GM18909 (cell line): Measurements from ENCODE around the gene SART3.

ENCODE experiments used
- ATAC-seq: cut with Tn5 transposase; IDR thresholded peaks from one replicate; pipeline ENCODE4 v1.9.1; 2021; ENCODE audit warnings: mild to moderate bottlenecking; ENCODE audit not compliant: unreplicated experiment, poor library complexity

Gene SART3

DNA sequence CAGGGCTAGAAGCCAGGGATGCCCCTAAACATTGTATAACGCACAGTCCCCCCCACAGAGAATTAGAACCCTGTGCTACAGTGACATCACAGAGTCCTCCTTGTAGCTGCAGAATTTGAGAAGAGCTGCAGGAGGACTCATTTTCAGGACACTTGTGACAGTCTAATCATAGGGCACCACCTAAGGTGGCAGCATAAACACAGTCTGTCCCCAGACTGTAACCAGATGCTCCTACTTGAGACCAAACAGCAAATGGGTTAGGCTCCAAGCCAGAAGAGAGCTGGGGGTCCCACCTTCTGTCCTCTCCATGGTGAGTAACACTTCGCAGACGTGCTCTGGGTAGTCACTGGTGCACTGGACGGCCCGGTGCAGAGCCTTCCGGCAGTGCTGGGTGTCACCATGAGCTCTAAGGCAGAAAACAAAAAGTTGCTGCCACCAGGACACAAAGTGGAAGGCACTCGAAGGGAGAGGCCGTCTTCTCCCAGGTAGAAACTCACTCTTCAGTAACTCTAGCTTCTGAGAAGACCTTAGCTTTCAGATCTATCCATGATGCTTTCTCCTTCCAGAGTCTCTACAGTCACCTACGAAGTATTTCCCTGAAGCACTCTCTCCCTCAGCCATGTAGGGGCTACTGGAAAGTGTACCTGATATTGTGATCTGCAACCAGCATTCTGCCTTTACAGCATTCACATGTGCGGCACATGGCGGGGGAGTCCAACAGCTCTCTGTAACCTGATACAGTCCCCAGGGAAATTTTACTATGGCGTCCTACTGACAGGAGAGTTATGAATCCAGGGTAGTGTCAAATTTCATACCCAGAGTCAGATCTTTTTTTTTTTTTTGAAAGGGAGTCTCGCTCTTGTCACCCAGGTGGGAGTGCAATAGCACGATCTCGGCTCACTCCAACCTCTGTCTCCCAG lies 28.8 kb downstream of the SART3 start:
- ATAC-seq = no peak

DNA sequence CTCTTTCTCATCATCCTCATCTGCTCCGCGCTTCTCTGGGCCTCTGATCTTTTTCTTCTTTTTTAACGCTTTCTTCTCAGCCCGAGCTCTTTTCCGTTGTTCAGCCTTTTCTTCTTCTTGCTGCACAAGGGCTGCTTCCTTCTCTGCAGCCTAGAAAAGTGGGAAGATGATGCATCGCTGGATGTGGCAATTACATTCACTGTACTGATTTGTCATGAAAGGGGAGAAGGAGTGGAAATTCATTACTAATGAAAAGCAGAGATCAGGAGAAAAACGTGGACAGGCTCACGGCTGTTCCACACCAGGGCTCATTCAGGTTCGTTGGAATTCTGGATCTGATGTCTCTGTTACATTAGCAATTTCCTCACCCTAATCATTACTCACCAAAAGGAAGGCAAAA lies 30.8 kb downstream of the SART3 start:
- ATAC-seq = no peak

- no peak for ATAC-seq
Measured at GRCh38 chr12:108527166-108527496, 33.8 kb downstream of the SART3 start.

GRCh38 chr12:108526482-108527165 lies 34.3 kb downstream of the SART3 start:
- ATAC-seq = no peak

- no peak for ATAC-seq
Measured at GRCh38 chr12:108525681-108526080, 35.3 kb downstream of the SART3 start.

GRCh38 chr12:108523365-108523764 lies 37.6 kb downstream of the SART3 start:
- no peak for ATAC-seq

DNA sequence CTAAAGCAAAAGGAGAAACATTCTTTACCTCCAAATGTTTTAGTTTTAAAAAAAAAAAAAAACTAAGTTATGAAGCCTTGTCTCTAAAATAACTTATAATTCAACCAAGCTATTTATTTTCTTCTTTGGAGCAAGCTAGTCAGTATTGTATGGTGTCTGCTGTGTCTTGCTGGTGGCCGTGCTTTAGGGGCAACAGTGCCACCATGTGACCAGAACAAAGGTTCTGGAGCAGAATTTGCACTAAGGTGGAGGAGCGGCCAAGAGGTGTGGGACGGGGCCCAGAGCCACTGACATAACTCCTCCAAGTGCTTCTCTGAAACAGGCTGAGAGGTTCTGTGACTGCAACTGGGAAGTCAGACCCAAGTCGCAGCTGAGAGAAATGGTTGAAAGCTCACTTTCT lies 41.4 kb downstream of the SART3 start:
- no peak for ATAC-seq

DNA sequence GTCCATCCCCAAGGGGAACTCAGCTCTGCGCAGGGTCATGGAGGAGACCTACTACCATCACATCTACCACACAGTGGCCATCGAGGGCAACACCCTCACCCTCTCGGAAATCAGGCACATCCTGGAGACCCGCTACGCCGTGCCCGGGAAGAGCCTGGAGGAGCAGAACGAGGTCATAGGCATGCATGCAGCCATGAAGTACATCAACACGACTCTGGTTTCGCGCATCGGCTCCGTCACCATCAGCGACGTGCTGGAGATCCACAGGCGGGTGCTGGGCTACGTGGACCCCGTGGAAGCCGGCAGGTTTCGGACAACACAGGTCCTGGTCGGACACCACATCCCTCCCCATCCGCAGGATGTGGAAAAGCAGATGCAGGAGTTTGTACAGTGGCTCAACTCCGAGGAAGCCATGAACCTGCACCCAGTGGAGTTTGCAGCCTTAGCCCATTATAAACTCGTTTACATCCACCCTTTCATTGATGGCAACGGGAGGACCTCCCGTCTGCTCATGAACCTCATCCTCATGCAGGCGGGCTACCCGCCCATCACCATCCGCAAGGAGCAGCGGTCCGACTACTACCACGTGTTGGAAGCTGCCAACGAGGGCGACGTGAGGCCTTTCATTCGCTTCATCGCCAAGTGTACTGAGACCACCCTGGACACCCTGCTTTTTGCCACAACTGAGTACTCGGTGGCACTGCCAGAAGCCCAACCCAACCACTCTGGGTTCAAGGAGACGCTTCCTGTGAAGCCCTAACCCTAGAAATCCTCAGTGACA lies 42.1 kb downstream of the SART3 start:
- ATAC-seq = no peak

DNA sequence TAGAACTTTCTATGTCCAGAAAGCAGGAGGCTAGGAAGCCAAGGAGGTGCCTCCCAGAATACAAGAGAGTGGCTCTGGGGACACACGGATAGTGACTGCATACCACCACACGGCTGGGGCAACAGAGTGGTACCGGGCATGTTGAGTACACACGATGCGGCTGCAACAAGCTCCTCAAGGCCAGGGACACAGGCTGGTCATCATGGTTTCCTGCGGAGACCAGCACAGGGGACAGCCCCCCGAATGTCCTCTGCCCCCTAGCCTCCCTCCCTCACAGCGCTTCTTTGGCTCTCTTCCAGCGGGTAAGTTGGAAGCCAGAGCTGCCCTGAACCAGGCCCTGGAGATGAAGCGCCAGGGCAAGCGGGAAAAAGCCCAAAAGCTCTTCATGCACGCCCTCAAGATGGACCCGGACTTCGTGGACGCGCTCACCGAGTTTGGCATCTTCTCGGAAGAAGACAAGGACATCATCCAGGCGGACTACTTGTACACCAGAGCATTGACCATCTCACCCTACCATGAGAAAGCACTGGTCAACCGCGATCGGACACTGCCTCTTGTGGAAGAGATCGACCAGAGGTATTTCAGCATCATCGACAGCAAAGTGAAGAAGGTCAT lies 42.8 kb downstream of the SART3 start:
- no peak for ATAC-seq

- no peak for ATAC-seq
Measured at GRCh38 chr12:108517288-108518100, 43.5 kb downstream of the SART3 start.

DNA sequence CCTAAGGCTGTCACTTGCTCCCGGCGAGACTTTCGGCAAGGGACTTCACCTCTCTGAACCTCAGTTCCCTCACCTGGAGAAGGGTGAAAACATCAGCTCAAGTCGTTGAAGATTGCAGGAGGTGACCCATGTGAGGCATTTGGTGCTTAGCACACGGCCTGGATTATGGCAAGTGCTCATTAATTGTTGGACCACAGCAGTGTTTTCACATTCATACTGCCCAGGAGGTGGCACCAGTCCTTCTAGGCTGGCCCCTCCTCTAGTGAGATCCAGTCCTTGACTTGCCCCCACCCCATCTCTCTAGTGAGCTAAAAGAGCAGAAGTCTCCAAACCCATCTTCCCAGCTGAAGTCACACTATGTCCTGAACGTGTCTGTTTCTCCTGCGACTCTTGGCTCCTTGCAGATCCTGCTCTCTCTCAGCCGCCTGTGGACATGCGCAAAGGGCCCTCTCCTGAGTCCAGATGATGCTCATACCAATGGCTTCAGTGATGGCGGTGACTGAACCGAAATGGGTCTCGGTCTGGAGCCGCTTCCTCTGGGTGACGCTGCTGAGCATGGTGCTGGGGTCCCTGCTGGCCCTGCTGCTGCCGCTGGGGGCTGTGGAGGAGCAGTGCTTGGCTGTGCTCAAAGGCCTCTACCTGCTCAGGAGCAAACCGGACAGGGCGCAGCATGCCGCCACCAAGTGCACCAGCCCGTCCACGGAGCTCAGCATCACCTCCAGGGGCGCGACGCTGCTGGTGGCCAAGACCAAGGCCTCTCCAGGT lies 44.3 kb downstream of the SART3 start:
- no peak for ATAC-seq

- no peak for ATAC-seq
Measured at GRCh38 chr12:108515916-108516315, 45.1 kb downstream of the SART3 start.

- ATAC-seq = peak; percentile 87
Measured at GRCh38 chr12:108514973-108515814, 45.8 kb downstream of the SART3 start, which contains the start of gene FICD. Gene FICD, plus strand, starts transcription at chr12:108515277. Its CDS starts 1,696 bp downstream, at chr12:108516973.

GRCh38 chr12:108514468-108514972 lies 46.5 kb downstream of the SART3 start:
- no peak for ATAC-seq

GRCh38 chr12:108511633-108512540 lies 49.1 kb downstream of the SART3 start:
- no peak for ATAC-seq

DNA sequence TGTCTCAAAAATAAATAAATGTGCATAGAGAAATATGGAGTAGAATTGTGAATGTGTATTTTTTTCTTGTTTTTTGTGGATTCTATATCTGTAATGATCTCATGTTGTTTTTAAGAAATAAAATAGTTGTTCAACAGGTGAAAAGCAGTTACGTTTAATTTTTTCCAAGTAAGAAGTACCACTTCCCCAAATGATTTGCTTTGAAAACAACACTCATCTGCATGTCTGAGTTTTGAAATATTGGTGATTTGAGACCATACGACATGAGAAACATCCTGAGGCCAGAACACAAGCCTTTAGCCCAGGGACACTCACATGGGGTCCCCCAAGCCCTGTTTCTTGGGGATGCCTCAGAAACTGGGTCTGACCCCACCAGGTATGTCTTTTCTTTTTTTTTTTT lies 50.1 kb downstream of the SART3 start:
- ATAC-seq = no peak

DNA sequence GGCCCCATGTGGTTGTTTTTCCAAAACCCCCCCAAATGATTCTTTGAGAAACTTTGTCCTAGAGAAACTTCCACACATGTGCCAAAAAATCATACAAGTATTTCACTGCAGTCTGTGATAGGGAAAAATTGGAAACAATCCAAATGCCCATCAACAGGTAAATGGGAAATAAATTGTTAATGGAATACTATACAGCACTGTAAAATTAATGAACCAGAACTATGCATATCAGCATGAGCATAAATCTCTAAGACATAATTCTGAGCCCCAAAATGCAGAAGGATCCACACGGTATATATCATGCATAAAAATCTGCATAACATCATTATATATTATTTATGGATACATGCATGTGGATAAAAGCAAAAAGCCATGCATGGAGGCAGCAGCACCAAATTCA lies 51.2 kb downstream of the SART3 start:
- no peak for ATAC-seq
